HG02981 (cell line): ENCODE data around the gene HARS1.
A peak's percentile ranks its signal among the peaks of the same experiment; 100 is the strongest.
"Not testable (repeated sequence)": the region's sequence is repeated elsewhere in the genome, so short reads cannot be mapped to it uniquely, and the experiment has no call there.

Experiments used
- ATAC-seq: cut with Tn5 transposase; IDR thresholded peaks from one replicate; pipeline ENCODE4 v1.9.1; 2021; ENCODE audit warnings: mild to moderate bottlenecking, moderate library complexity; ENCODE audit not compliant: unreplicated experiment

HARS1 gene, protein sequence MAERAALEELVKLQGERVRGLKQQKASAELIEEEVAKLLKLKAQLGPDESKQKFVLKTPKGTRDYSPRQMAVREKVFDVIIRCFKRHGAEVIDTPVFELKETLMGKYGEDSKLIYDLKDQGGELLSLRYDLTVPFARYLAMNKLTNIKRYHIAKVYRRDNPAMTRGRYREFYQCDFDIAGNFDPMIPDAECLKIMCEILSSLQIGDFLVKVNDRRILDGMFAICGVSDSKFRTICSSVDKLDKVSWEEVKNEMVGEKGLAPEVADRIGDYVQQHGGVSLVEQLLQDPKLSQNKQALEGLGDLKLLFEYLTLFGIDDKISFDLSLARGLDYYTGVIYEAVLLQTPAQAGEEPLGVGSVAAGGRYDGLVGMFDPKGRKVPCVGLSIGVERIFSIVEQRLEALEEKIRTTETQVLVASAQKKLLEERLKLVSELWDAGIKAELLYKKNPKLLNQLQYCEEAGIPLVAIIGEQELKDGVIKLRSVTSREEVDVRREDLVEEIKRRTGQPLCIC

DNA sequence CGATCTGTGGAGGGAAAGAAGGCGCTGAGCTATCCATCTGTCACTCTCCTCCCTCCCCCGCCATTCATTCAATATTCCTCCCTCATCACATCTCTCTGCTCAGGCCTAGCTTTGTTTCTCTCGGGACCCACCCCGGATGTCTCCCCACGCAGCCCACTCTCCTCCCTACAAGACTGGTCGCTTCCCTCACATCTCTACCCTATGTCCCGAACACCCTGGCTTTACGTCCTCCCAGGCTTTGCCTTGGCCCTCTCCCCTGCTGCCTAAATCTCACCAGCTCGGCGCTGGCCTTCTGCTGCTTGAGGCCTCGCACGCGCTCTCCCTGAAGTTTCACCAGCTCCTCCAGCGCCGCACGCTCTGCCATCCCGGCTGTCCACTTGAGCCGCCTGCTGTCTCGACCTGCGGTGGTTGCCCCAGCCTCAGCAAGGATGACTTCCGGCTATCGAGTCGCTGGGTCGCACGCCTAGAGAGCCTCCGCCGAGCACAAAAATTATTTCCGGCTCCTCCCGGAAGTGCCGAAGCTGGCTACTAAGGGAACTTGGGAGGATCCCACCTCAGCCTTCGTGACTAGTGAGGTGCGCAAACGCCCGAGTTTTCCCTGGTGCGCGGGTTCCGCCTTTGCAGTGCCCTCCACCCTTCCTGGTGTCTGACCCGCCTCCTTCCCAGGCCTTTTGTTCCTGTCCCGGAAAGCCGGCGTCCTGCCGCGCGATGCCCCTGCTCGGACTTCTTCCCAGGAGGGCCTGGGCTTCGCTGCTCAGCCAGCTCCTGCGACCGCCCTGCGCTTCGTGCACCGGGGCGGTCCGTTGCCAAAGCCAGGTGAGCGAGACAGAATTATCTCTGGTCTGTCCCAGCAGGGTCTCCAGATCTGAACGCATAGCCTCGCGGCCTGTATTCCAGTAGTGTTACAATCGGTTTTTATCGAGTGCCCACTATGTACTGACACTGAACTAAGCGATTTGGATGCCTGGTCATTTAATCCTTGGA lies at the start of gene HARS1, which contains the start of gene HARS2:
Gene HARS1 (minus strand): TSS at position 430 of the 984 bp plus-strand sequence. CDS start 66 bp downstream, at position 364.
Gene HARS2 (plus strand): TSS at position 515 of the 984 bp plus-strand sequence. CDS start 194 bp downstream, at position 709.
- peak; percentile 97 for ATAC-seq

- ATAC-seq = no peak
Observed at GRCh38 chr5:140737486-140737885, 46.3 kb upstream of the HARS1 start.

GRCh38 chr5:140734354-140734753 lies 43.2 kb upstream of the HARS1 start:
- ATAC-seq = no peak

DNA sequence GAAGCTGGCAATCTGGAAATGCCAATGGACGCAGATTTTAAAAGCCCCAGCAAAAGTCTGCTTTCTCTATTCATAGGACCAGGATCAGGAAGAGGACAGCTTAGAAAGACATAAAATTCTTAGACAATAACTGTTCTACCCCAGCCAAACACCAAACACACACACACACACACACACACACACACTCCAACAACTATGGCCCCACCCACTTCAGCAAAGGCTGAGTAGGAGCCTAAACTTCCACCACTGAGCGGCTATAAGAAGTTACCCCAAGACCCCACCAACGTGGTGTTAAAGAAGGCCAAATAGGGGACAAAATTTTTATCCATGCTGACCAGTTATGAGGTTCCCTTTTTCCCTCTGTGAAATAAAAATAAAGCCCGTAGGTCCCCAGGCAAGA lies 41.9 kb upstream of the HARS1 start:
- no peak for ATAC-seq

GRCh38 chr5:140725799-140726471 lies 34.8 kb upstream of the HARS1 start:
- peak; percentile 84 for ATAC-seq

DNA sequence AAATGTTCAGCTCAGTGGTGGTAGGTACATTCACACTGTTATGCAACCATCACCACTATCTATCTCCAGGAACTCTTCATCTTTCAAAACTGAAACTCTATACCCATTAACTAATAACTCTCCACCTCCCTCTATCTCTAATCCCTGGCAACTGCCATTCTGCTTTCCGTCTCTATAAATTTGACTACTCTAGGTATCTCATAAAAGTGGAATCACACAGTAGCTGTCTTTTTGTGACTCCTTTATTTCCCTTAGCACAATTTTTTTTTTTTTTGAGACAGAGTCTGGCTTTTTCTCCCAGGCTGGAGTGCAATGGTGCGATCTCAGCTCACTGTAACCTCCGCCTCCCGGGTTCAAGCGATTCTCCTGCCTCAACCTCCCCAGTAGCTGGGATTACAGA lies 30.2 kb upstream of the HARS1 start:
- ATAC-seq = not testable (repeated sequence)

- not testable (repeated sequence) for ATAC-seq
Observed at GRCh38 chr5:140720738-140721137, 29.6 kb upstream of the HARS1 start.

DNA sequence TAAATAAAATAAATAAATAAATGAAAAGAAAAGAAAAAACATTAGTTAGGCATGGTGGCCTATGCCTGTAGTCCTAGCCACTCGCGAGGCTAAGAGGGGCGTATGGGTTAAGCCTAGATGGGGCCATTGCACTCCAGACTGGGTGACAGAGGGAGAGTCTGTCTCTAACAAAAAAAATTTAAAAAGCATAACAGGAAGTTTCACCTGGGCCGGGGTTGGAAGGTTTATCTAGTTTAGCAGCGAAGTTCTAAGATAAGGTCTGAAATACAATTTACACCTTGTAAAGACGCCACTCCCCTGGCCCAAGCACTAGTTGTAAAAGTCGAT lies 27.1 kb upstream of the HARS1 start:
- no peak for ATAC-seq

DNA sequence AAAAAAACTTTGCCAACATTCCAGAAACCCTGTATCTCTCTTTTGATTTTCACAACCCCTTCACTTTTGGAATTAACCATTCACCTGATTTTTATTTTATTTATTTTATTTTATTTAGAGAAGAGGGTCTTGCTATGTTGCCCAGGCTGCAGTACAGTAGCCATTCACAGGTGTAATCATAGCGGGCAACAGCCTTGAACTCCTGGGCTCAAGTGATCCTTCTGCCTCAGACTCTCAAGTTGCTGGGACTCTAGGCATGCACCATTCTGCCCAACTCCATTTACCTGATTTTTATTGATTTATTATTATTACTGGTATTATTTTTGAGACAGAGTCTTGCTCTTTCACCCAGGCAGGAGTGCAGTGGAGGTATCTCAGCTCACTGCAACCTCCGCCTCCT lies 25.1 kb upstream of the HARS1 start:
- not testable (repeated sequence) for ATAC-seq

- no peak for ATAC-seq
Observed at GRCh38 chr5:140713562-140714094, 22.5 kb upstream of the HARS1 start.

DNA sequence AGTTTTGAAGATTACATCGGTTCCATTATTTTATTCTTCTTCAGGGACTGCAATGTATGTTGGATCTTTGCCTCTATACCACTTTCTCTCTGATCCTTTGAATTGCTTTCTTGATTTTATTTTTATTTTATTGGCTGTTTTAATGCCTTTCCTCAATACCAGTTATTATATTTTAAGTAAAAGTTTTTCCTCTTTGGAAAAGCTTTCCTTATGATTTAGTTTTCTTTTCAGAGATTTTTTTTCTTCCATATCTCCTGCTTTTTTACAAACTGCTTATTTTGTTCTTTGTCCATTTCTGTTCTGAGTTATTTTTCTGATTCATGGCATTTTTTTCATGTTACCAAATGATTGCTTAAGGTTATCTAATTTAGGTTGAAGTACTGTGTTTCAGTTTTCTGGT lies 20.6 kb upstream of the HARS1 start:
- no peak for ATAC-seq

DNA sequence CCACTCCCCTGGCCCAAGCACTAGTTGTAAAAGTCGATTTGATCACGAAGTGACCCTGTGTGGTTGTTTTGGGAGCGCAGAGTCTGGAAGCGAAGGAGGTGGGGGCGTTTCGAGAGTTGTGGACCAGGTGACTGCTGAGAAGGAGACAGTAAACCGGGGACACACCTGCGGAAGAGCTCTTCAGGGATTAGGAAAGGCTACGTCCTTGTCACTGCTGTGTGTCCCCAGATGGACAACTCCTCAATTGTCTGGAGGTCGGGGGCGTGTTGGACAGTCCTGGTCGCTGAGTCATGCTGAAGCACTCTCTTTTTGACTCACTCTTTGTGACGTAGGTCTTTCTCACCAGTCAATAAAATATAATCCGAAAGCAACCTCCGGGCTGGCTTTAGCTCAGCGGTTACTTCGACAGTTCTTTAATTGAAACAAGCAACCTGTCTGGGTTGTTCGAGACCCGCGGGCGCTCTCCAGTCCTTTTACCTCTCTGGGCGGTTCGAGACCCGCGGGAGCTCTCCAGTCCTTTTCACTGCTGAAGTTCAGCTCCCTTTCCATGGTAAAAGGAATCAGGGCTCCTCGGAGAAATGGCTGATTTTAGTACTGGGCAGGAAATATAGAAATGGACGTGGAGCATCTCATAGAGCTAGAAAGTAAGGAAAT lies 19.9 kb upstream of the HARS1 start:
- ATAC-seq = peak; percentile 90

DNA sequence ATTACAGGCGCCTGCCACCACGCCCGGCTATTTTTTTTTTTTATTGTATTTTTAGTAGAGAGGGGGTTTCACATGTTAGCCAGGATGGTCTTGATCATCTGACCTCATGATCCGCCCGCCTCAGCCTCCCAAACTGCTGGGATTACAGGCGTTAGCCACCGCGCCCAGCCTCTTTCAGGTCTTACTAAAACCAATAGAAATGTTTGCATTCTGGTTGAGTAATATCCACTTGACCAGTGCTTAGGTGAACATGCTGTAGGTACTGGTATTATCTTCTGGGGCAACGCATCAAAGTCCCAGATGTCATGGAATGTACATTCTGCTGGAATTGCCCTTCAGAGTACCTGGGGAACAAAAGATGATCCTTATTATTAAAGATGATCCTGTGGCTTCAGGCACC lies 17.6 kb upstream of the HARS1 start:
- not testable (repeated sequence) for ATAC-seq

- ATAC-seq = no peak
Observed at GRCh38 chr5:140707812-140708211, 16.6 kb upstream of the HARS1 start.

GRCh38 chr5:140700177-140701144 lies 9.3 kb upstream of the HARS1 start, which contains the start of gene ZMAT2:
Gene ZMAT2 (plus strand): TSS chr5:140700447. CDS start chr5:140700461, 14 bp downstream.
- ATAC-seq = peak; percentile 97

DNA sequence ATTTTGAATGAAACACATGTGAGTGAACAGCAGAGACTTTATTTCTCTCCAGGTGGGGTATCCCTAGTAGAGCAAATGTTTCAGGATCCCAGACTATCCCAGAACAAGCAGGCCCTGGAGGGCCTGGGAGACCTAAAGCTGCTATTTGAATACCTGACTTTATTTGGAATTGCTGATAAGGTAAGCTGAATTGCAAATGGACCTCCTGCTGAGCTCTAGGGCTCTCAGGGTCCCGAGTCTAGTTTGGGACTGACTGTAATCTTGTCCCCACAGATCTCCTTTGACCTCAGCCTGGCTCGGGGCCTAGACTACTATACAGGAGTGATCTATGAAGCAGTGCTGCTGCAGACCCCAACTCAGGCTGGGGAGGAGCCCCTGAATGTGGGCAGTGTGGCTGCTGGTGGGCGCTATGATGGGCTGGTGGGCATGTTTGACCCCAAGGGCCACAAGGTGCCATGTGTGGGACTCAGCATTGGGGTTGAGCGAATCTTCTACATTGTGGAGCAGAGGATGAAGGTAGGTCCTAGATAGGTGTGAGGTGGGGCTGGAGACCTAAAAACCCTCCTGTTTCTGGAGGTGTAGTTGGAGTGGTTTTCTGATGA lies 5.8 kb upstream of the HARS1 start:
- ATAC-seq = no peak

GRCh38 chr5:140694276-140694675 lies 3.1 kb upstream of the HARS1 start:
- no peak for ATAC-seq

DNA sequence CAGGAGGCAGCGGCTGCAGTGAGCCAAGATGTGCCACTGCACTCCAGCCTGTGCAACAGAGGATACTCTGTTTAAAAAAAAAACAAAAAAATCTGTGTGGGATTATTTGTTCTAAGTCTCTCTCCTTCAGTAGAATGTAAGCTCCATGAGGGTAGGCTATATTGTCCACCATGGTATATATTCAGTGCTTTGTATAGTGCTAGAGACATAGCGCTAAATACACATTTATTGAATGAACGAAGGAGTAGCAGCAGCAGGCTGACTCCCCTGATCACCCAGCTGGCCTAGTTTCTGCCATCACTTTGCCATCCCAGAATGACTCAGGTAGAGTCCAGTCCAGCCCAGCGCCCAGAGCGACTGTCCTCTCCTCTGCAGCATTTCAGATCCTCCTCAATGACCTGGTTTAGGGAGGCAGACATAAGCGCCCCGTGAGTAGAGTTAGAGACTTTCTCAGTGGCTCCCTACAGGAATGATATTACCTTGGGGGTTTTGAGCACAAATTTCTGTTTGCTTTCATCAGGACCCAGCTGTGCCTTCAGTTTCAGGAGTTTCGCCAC lies 716 bp downstream of the HARS1 start:
- ATAC-seq = peak; percentile 3
